Transverse colon (tissue), 4 donors: ENCODE measurements around the gene HSF2BP. TPM values are rescaled to one million over a fixed set of nuclear protein-coding genes. Genes with fewer than 3 reads are reported as not detected.
A peak's percentile ranks its signal among the peaks of the same experiment; 100 is the strongest.

Experiments
- DNase-seq: peaks from one replicate; pipeline ENCODE4 v3.0.0-alpha.2; 2019
- H3K27ac ChIP-seq, 4 donors: fragments of 200-600 bp; sonication (generic); 2 replicates each; pipeline ENCODE4 v1.5.1; 2016 to 2018; ENCODE audit warnings: inconsistent platforms in 4 of 4
- H3K27me3 ChIP-seq: fragments of 200-600 bp; sonication (generic); 2 replicates; pipeline ENCODE4 v1.5.1; 2017; ENCODE audit warnings: inconsistent platforms
- H3K36me3 ChIP-seq, 4 donors: fragments of 200-600 bp; sonication (generic); 2 replicates each; pipeline ENCODE4 v1.5.1; 2017 to 2019; ENCODE audit warnings: inconsistent platforms in 4 of 4
- H3K4me1 ChIP-seq, 4 donors: fragments of 200-600 bp; sonication (generic); 2 replicates each; pipeline ENCODE4 v1.5.1; 2017 to 2020; ENCODE audit warnings: inconsistent platforms in 4 of 4
- H3K4me3 ChIP-seq, 4 donors: fragments of 200-600 bp; sonication (generic); 1 replicate in 1 of 4; 2 replicates in 3 of 4; pipeline versions ENCODE4 v1.5.1 to v1.6.1; 2017 to 2019; ENCODE audit warnings: inconsistent platforms in 4 of 4
- H3K9me3 ChIP-seq, 2 donors: fragments of 200-600 bp; sonication (generic); 2 replicates each; pipeline ENCODE4 v1.5.1; 2017 to 2019; ENCODE audit warnings: inconsistent platforms in 2 of 2
- CTCF ChIP-seq, 5 experiments: fragments of 200-600 bp in 3 of 5; fragments of 450-650 bp in 2 of 5; sonication (generic) in 3 of 5; IDR thresholded peaks; 1 replicate in 2 of 5; 2 replicates in 3 of 5; pipeline ENCODE4 v1.5.1; 2016 to 2017; ENCODE audit warnings: antibody characterized with exemption in 5 of 5, inconsistent platforms in 3 of 5, mild to moderate bottlenecking in 2 of 5, moderate library complexity in 1 of 5
- EP300 ChIP-seq: sonication (generic); formaldehyde crosslinking; IDR thresholded peaks from one replicate; pipeline ENCODE4 v1.6.1; 2017; ENCODE audit warnings: antibody characterized with exemption, low read depth
- POLR2A ChIP-seq: fragments of 450-650 bp; IDR thresholded peaks from one replicate; pipeline ENCODE4 v1.6.1; 2016; ENCODE audit warnings: antibody characterized with exemption, mild to moderate bottlenecking, moderate library complexity
- POLR2AphosphoS5 ChIP-seq, 3 donors: sonication (generic); formaldehyde crosslinking; IDR thresholded peaks; one replicate each; pipeline ENCODE4 v1.6.1; 2016; ENCODE audit warnings: antibody characterized with exemption in 3 of 3
- WGBS, 2 donors: methylation state at CpG; one replicate each; pipeline ENCODE4 v1.1.5; 2018; ENCODE audit warnings: low coverage in 1 of 2; 5-methylcytosine and 5-hydroxymethylcytosine counted together
- in situ Hi-C, 4 donors: fragments of 200-750 bp; cut with MboI; loops; one replicate each; pipeline versions ENCODE4 v1.15.0 to v1.15.1; 2017; ENCODE audit warnings: low sequenced_read_pairs in 3 of 4, low pct_ligation_motif_present in 1 of 4, low pct_unique_long_range_greater_than_20kb in 1 of 4
- intact Hi-C: fragments of 100-400 bp; cut with DNase I; formaldehyde crosslinking; loops from one replicate; pipeline ENCODE4 v1.15.1; 2023; ENCODE audit warnings: low total_unique reads
- total RNA-seq, 4 donors: library from RNA; depleted of rRNA; stranded (reverse); fragments of >200 nt; gene quantifications; one replicate each; pipeline ENCODE4 v1.1.0, GENCODE V29; 2016

Gene HSF2BP
- total RNA-seq, 4 donors from 2014 or later: 0.48 to 0.82 TPM; not detected in 2

- intact Hi-C loops (no loop called here), in situ Hi-C loops (no loop called here)
- H3K27me3 ChIP-seq: no peaks in the 10 kb centered on the region
- no peaks in the 10 kb centered on the region for H3K36me3 ChIP-seq
- DNase-seq: no peak
- 88 to 100% methylated on average over 1 to 4 of the region's 4 CpGs for WGBS, 2 donors
- TF ChIP-seq POLR2A (no peak), EP300 (no peak), POLR2AphosphoS5 (IDR thresholded peaks at IDR 0.05) (no peak), CTCF (IDR thresholded peaks at IDR 0.05) (no peak)
- no peaks in the 10 kb centered on the region for H3K9me3 ChIP-seq
- peaks cover 0 to 30% (median 8%) of the 10 kb centered on the region in 4 donors for H3K4me1 ChIP-seq
- H3K4me3 ChIP-seq: no peak overlapping the region
- H3K27ac ChIP-seq: peak overlapping the region; percentile 23 to 53 (median 43)
Observed at GRCh38 chr21:43585514-43585913, 73.8 kb downstream of the HSF2BP start.

- Histone ChIP-seq H3K27ac (no peak overlapping the region), H3K9me3 (no peaks in the 10 kb centered on the region), H3K4me3 (no peak overlapping the region), H3K27me3 (no peaks in the 10 kb centered on the region), H3K4me1 (peaks cover 0 to 12% (median 4%) of the 10 kb centered on the region in 4 donors), H3K36me3 (no peaks in the 10 kb centered on the region)
- in situ Hi-C loops: no loop called here
- no peak for TF ChIP-seq EP300
- TF ChIP-seq CTCF (IDR thresholded peaks at IDR 0.05): no peak
- TF ChIP-seq POLR2A: no peak
- no peak for TF ChIP-seq POLR2AphosphoS5 (IDR thresholded peaks at IDR 0.05)
- 70% methylated on average over 3 of the region's 3 CpGs; no CpG with 5 or more reads in 1 of the 2 donors for WGBS, 2 donors
- intact Hi-C loops: no loop called here
- DNase-seq: no peak
Observed at GRCh38 chr21:43581453-43581852, 77.8 kb downstream of the HSF2BP start.

GRCh38 chr21:43578677-43579303, 80.5 kb downstream of the HSF2BP start:
- WGBS, 2 donors: 56 to 78% methylated on average over 3 to 6 of the region's 6 CpGs
- TF ChIP-seq EP300 (no peak), POLR2AphosphoS5 (IDR thresholded peaks at IDR 0.05) (no peak), CTCF (IDR thresholded peaks at IDR 0.05) (no peak), POLR2A (no peak)

GRCh38 chr21:43575473-43575844, 83.8 kb downstream of the HSF2BP start:
- Histone ChIP-seq H3K4me1 (peaks cover 0 to 9% (median 5%) of the 10 kb centered on the region in 4 donors), H3K27me3 (no peaks in the 10 kb centered on the region), H3K27ac (peak overlapping the region; percentile 71 to 92 (median 81)), H3K9me3 (no peaks in the 10 kb centered on the region), H3K36me3 (no peaks in the 10 kb centered on the region), H3K4me3 (no peak overlapping the region)
- WGBS, 2 donors: 66% methylated on average over 2 to 3 of the region's 3 CpGs
- TF ChIP-seq EP300 (no peak), POLR2AphosphoS5 (IDR thresholded peaks at IDR 0.05) (no peak), CTCF (IDR thresholded peaks at IDR 0.05) (no peak), POLR2A (no peak)
- DNase-seq: no peak
- intact Hi-C loops: no loop called here
- in situ Hi-C loops: no loop called here

More at GRCh38 chr21:43578677-43579303, 80.5 kb downstream of the HSF2BP start:
- intact Hi-C loops (no loop called here), in situ Hi-C loops (no loop called here)
- Histone ChIP-seq H3K27ac (no peak overlapping the region), H3K36me3 (no peaks in the 10 kb centered on the region), H3K27me3 (no peaks in the 10 kb centered on the region), H3K9me3 (no peaks in the 10 kb centered on the region), H3K4me3 (no peak overlapping the region), H3K4me1 (peaks cover 0 to 9% (median 5%) of the 10 kb centered on the region in 4 donors)
- DNase-seq: no peak
